GM19193 (cell line): ENCODE results near the gene SLAMF7.

ENCODE experiments used
- POLR2A ChIP-seq: IDR thresholded peaks from 4 replicates; pipeline ENCODE4 v1.6.1; 2011; ENCODE audit not compliant: insufficient read depth, insufficient read length; ENCODE audit errors: extremely low read depth

The SLAMF7 gene

DNA sequence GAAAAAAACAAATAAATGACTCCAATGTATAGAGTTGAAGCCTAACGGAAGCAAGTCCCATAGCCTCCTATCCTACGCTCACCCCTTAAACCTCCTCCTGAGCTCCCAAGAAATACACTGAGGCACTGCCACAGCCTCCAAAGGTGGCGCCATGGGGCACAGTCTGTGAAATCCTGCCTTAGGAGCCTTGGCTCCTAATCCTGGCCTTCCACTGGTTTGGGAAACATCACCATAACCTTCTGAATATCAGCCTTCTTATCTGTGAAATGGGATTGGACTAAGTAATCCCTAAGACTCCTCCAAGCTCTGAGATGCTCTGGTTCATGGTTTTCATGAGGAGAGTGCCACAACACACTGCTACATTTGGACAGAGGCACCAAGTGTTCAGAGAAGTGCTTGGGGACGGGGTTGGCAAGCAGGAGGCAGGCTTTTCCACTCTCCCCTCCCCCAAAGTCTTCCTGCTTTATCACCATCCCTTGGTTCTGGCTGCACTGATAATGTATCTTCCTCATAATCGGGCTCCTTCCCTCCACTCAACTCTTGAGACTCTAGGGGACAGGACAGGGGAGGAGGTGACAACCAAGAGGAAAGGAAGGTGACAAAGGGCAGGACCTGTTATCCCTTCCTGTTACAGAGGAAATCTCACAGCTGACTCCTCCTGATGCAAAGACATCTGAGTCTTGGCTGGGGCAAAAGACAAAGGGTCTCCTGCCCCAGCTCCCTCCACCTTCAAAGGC is 2.7 kb downstream of the SLAMF7 start:
- peak; percentile 34 for TF ChIP-seq POLR2A

DNA sequence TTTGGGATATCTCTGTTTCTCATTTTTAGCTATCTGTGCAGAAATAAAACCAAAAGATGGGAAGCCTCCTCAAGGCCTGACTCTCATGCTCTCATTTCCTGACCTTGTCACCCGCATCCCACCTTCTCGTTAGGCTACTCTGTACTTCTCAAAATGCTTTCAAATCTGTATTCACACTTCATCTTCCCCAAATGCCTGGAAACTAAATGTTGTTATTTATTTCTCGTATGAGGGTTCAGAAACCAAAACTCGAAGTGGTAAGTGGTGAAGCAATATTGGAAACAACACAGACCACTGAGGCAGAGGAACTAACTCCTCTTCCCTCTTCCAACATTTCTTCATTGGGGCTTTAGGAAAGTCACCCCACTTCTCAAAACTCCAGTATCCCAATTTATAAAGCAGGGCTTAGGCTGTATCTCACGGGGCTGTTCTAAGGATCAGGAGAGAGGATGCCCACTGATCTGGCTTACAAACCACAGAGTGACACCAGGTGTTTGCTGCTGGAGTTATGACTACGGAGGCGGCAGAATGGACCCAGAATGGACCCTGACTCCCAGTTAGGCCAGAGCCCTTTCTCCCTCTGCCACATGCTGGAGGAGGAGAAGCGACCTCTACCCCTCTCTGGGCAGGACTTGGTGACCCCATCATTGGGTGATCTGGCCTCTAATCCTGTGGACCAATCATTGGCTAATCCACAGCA is 3.5 kb downstream of the SLAMF7 start:
- no peak for TF ChIP-seq POLR2A

- no peak for TF ChIP-seq POLR2A
Measured at GRCh38 chr1:160743266-160743665, 4.2 kb downstream of the SLAMF7 start.

- TF ChIP-seq POLR2A = no peak
Measured at GRCh38 chr1:160744199-160744851, 5.3 kb downstream of the SLAMF7 start.

GRCh38 chr1:160744852-160745520 is 5.9 kb downstream of the SLAMF7 start:
- peak; percentile 27 for TF ChIP-seq POLR2A

DNA sequence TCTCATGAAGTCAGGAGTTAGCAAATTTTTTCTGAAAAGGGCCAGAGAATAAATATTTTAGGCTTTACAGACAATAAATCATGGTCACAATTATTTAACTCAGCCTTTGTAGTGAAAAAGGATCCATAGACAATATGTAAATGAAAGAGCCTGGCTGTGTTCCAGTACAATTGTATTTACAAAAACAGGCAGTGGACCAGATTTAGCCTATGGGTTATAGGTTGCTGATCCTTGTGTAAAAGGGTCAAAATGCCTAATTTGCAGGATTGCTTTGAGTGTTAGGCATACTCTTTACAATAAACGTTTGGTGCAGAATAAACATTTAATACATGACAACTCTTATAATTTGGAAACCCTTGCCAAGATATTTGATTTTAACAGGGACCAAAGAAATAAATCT is 6.5 kb downstream of the SLAMF7 start:
- TF ChIP-seq POLR2A = no peak

GRCh38 chr1:160746836-160747500 is 7.9 kb downstream of the SLAMF7 start:
- no peak for TF ChIP-seq POLR2A

GRCh38 chr1:160747717-160748116 is 8.7 kb downstream of the SLAMF7 start:
- TF ChIP-seq POLR2A = no peak

- TF ChIP-seq POLR2A = no peak
Measured at GRCh38 chr1:160748181-160748877, 9.3 kb downstream of the SLAMF7 start.

- no peak for TF ChIP-seq POLR2A
Measured at GRCh38 chr1:160748878-160749269, 9.8 kb downstream of the SLAMF7 start.

GRCh38 chr1:160750608-160751007 is 11.6 kb downstream of the SLAMF7 start:
- peak; percentile 10 for TF ChIP-seq POLR2A

DNA sequence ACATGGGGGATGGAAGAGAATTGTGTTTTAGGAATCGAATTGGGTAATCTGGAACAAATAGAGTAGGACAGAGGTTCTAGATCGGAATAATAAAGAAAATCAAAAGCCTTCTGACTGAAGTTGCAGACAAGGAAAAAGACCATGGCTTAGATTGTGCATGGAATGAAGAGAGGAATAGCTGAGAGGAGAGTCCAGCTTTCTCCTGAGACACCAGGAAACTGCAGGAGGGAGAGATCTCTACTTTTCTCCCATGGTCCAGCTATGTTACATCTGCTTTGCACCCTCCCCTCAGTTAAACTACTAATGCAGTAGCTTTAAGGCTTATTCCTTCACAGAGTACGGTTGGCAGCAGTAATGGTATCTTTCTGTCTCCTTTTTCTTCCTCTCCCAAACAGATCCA is 13.4 kb downstream of the SLAMF7 start:
- no peak for TF ChIP-seq POLR2A

- TF ChIP-seq POLR2A = no peak
Measured at GRCh38 chr1:160752924-160753323, 13.9 kb downstream of the SLAMF7 start.

DNA sequence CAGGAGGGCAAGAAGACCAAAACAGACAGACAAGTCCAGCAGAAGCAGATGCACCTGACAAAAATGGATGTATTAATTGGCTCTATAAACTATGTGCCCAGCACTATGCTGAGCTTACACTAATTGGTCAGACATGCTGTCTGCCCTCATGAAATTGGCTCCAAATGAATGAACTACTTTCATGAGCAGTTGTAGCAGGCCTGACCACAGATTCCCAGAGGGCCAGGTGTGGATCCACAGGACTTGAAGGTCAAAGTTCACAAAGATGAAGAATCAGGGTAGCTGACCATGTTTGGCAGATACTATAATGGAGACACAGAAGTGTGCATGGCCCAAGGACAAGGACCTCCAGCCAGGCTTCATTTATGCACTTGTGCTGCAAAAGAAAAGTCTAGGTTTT is 14.5 kb downstream of the SLAMF7 start:
- no peak for TF ChIP-seq POLR2A

- no peak for TF ChIP-seq POLR2A
Measured at GRCh38 chr1:160755461-160755860, 16.4 kb downstream of the SLAMF7 start.
